ENCODE measurements around the gene XKR3. TPM values are rescaled to one million over a fixed set of nuclear protein-coding genes. Genes with fewer than 3 reads are reported as not detected.
A peak's percentile ranks its signal among the peaks of the same experiment; 100 is the strongest.

Gene XKR3
- total RNA-seq, 1 experiment from 2014 or later = not detected

DNA sequence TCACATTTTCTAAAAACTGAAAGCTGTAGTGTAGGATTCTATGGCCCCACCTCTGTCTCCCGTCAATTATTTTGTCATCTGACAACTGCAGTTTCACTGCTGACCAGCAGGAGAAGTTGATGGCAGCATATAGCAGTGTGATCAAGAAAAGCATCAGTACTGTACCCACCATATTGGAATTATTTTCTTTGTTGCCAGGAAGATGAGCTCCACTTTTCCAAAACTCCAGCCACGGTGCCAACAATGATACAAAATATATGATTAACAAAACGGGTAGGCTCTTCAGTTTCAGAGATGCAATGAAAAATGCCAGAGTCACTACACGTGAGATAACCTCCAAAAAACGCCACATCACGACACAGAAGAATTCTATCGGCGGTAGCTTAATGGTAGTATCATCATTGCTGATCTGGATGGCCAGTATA lies 41.3 kb downstream of the XKR3 start:
- Histone ChIP-seq H2AK5ac (ENCODE audit: insufficient read length, low read length) (no peak overlapping the region), H3K9me3 (ENCODE audit: control insufficient read depth, low read depth, low read length) (no peaks in the 10 kb centered on the region), H2BK5ac (ENCODE audit: insufficient read length, low read length) (no peak overlapping the region), H3K23me2 (ENCODE audit: insufficient read length, low read depth, low read length, poor library complexity, severe bottlenecking) (no peaks in the 10 kb centered on the region), H4K20me1 (ENCODE audit: control insufficient read depth, insufficient read depth, insufficient read length) (no peaks in the 10 kb centered on the region), H3K79me1 (ENCODE audit: insufficient read depth, low read depth, low read length, poor library complexity, severe bottlenecking) (no peaks in the 10 kb centered on the region), H3K18ac (ENCODE audit: insufficient read length, low read depth, low read length) (no peak overlapping the region), H2BK20ac (ENCODE audit: low read depth, low read length, poor library complexity, severe bottlenecking) (no peak overlapping the region), H3K4me2 (ENCODE audit: insufficient read depth, insufficient read length, low read length) (no peak overlapping the region), H2BK120ac (ENCODE audit: low read depth, low read length, poor library complexity, severe bottlenecking) (no peak overlapping the region), H2BK12ac (ENCODE audit: insufficient read length, low read depth, low read length) (no peak overlapping the region), H3K14ac (ENCODE audit: insufficient read depth, low read length) (no peak overlapping the region), H3K4me1 (ENCODE audit: insufficient read depth, low read length) (no peaks in the 10 kb centered on the region), H4K5ac (ENCODE audit: insufficient read length, low read depth, low read length) (no peak overlapping the region), H3K23ac (ENCODE audit: insufficient read length, low read depth, low read length) (no peak overlapping the region), H3K56ac (ENCODE audit: insufficient read length, low read depth, low read length) (no peak overlapping the region), H3T11ph (ENCODE audit: low read length) (no peak overlapping the region), H3K27ac (ENCODE audit: insufficient read length, low read depth, low read length) (no peak overlapping the region), H3K79me2 (ENCODE audit: insufficient read depth, low read length) (no peaks in the 10 kb centered on the region), H2AFZ (ENCODE audit: low read length) (no peak overlapping the region), H3K4ac (ENCODE audit: low read depth, low read length) (no peak overlapping the region), H4K91ac (ENCODE audit: insufficient read length, low read depth, low read length) (no peak overlapping the region), H3K27me3 (ENCODE audit: insufficient read depth, low read length) (no peaks in the 10 kb centered on the region), H3K9ac (ENCODE audit: extremely low read depth, insufficient read length, low read length) (no peak overlapping the region), H4K8ac (replicated peaks; ENCODE audit: insufficient read length, low read depth, low read length) (no peak overlapping the region), H2BK15ac (ENCODE audit: low read depth, low read length) (no peak overlapping the region)
- TF ChIP-seq, protein P1, sequence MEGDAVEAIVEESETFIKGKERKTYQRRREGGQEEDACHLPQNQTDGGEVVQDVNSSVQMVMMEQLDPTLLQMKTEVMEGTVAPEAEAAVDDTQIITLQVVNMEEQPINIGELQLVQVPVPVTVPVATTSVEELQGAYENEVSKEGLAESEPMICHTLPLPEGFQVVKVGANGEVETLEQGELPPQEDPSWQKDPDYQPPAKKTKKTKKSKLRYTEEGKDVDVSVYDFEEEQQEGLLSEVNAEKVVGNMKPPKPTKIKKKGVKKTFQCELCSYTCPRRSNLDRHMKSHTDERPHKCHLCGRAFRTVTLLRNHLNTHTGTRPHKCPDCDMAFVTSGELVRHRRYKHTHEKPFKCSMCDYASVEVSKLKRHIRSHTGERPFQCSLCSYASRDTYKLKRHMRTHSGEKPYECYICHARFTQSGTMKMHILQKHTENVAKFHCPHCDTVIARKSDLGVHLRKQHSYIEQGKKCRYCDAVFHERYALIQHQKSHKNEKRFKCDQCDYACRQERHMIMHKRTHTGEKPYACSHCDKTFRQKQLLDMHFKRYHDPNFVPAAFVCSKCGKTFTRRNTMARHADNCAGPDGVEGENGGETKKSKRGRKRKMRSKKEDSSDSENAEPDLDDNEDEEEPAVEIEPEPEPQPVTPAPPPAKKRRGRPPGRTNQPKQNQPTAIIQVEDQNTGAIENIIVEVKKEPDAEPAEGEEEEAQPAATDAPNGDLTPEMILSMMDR (conservative IDR thresholded peaks at IDR 0.05) = peak; percentile 68
- Mint-ChIP-seq H3K36me3 (ENCODE audit: insufficient read depth in 1 of 3, low read depth in 3 of 3) (peaks cover 0 to 2% (median 0%) of the 10 kb centered on the region in 3 experiments; a peak in 2 of 7 replicates), H3K4me1 (peaks cover 2 to 12% of the 10 kb centered on the region in 2 experiments; a peak in 3 of 4 replicates), H3K9me3 (peaks cover 78 to 81% of the 10 kb centered on the region in 2 experiments), H3K4me3 (no peak overlapping the region), H3K27me3 (ENCODE audit: low read depth) (no peaks in the 10 kb centered on the region), H3K27ac (no peak overlapping the region)
- no CpG with 5 or more reads among the region's 8 CpGs for WGBS (ENCODE audit: extremely low coverage, insufficient read length, low lambda C conversion rate)
- peak; percentile 41 for DNase-seq

Measured in H9 (cell line).